ENCODE measurements around the gene KRTAP3-2. TPM values are rescaled to one million over a fixed set of nuclear protein-coding genes. Genes with fewer than 3 reads are reported as not detected.
"Not testable (repeated sequence)": the region's sequence is repeated elsewhere in the genome, so short reads cannot be mapped to it uniquely, and the experiment has no call there.

Gene KRTAP3-2
- not detected for total RNA-seq

- not testable (repeated sequence) for H3K4me1 Mint-ChIP-seq, H3K9me3 Mint-ChIP-seq, H3K36me3 Mint-ChIP-seq, H3K27ac Mint-ChIP-seq, DNase-seq, H3K4me3 Mint-ChIP-seq
- H3K27me3 Mint-ChIP-seq: peaks cover 36% of the 10 kb centered on the region
Observed at GRCh38 chr17:40999563-40999962, at the start of gene KRTAP3-2. TSS of gene KRTAP3-2 (minus strand) at chr17:40999906. CDS start at chr17:40999853, 53 bp downstream.

- Mint-ChIP-seq H3K27ac (no peak overlapping the region), H3K9me3 (peaks cover 1% of the 10 kb centered on the region), H3K4me3 (no peak overlapping the region), H3K4me1 (no peaks in the 10 kb centered on the region), H3K27me3 (peaks cover 32% of the 10 kb centered on the region), H3K36me3 (no peaks in the 10 kb centered on the region)
- no peak for DNase-seq
Observed at GRCh38 chr17:41049110-41049509, 49.4 kb upstream of the KRTAP3-2 start.

GRCh38 chr17:41048441-41048840 is 48.7 kb upstream of the KRTAP3-2 start:
- no peak overlapping the region for H3K27ac Mint-ChIP-seq
- H3K4me1 Mint-ChIP-seq: peaks cover 2% of the 10 kb centered on the region
- peaks cover 5% of the 10 kb centered on the region for H3K9me3 Mint-ChIP-seq
- H3K27me3 Mint-ChIP-seq: peaks cover 32% of the 10 kb centered on the region
- DNase-seq: no peak
- no peak overlapping the region for H3K4me3 Mint-ChIP-seq
- peaks cover 2% of the 10 kb centered on the region for H3K36me3 Mint-ChIP-seq

GRCh38 chr17:41046735-41047465 is 47.2 kb upstream of the KRTAP3-2 start, which contains the start of gene KRTAP2-1:
TSS of gene KRTAP2-1 (minus strand) at chr17:41047316. CDS start at chr17:41047267, 49 bp downstream.
- not testable (repeated sequence) for H3K36me3 Mint-ChIP-seq

GRCh38 chr17:41042953-41043352 is 43.2 kb upstream of the KRTAP3-2 start:
- H3K27me3 Mint-ChIP-seq: peaks cover 18% of the 10 kb centered on the region
- H3K36me3 Mint-ChIP-seq: peaks cover 3% of the 10 kb centered on the region
- peaks cover 6% of the 10 kb centered on the region for H3K9me3 Mint-ChIP-seq
- no peak for DNase-seq
- H3K27ac Mint-ChIP-seq: no peak overlapping the region
- peaks cover 2% of the 10 kb centered on the region for H3K4me1 Mint-ChIP-seq
- H3K4me3 Mint-ChIP-seq: no peak overlapping the region

More at GRCh38 chr17:41046735-41047465, 47.2 kb upstream of the KRTAP3-2 start, which contains the start of gene KRTAP2-1:
- DNase-seq, H3K9me3 Mint-ChIP-seq, H3K4me1 Mint-ChIP-seq, H3K4me3 Mint-ChIP-seq, H3K27ac Mint-ChIP-seq: not testable (repeated sequence)
- H3K27me3 Mint-ChIP-seq: peaks cover 32% of the 10 kb centered on the region

GRCh38 chr17:41040783-41041571 is 41.3 kb upstream of the KRTAP3-2 start, which contains the start of gene KRTAP1-1:
TSS of gene KRTAP1-1 (minus strand) at chr17:41041450. CDS start at chr17:41041397, 53 bp downstream.
- H3K4me1 Mint-ChIP-seq, H3K27ac Mint-ChIP-seq, H3K9me3 Mint-ChIP-seq, H3K27me3 Mint-ChIP-seq, H3K36me3 Mint-ChIP-seq, DNase-seq, H3K4me3 Mint-ChIP-seq: not testable (repeated sequence)

GRCh38 chr17:41037853-41038350 is 38.2 kb upstream of the KRTAP3-2 start:
- no peak overlapping the region for H3K4me3 Mint-ChIP-seq
- H3K36me3 Mint-ChIP-seq: no peaks in the 10 kb centered on the region
- H3K27ac Mint-ChIP-seq: no peak overlapping the region
- H3K27me3 Mint-ChIP-seq: peaks cover 3% of the 10 kb centered on the region
- no peak for DNase-seq
- H3K4me1 Mint-ChIP-seq: no peaks in the 10 kb centered on the region
- H3K9me3 Mint-ChIP-seq: no peaks in the 10 kb centered on the region

GRCh38 chr17:41034346-41034935 is 34.7 kb upstream of the KRTAP3-2 start, which contains the start of gene KRTAP1-3:
TSS of gene KRTAP1-3 (minus strand) at chr17:41034874. CDS start at chr17:41034821, 53 bp downstream.
- not testable (repeated sequence) for H3K36me3 Mint-ChIP-seq, H3K27ac Mint-ChIP-seq, DNase-seq, H3K27me3 Mint-ChIP-seq, H3K4me3 Mint-ChIP-seq, H3K9me3 Mint-ChIP-seq, H3K4me1 Mint-ChIP-seq

- Mint-ChIP-seq H3K4me3 (no peak within 1 kb of the TSS), H3K9me3 (no peaks in the 10 kb centered on the region), H3K36me3 (no peaks in the 10 kb centered on the region), H3K27me3 (peaks cover 5% of the 10 kb centered on the region), H3K27ac (no peak within 1 kb of the TSS), H3K4me1 (no peaks in the 10 kb centered on the region)
- DNase-seq: no peak
Observed at GRCh38 chr17:41029633-41030245, 30.0 kb upstream of the KRTAP3-2 start, which contains the start of gene KRTAP1-4. TSS of gene KRTAP1-4 (minus strand) at chr17:41030195. CDS start at chr17:41030078, 117 bp downstream.

- no peak for DNase-seq
- H3K27ac Mint-ChIP-seq: no peak within 1 kb of the TSS
- H3K27me3 Mint-ChIP-seq: peaks cover 5% of the 10 kb centered on the region
- no peaks in the 10 kb centered on the region for H3K9me3 Mint-ChIP-seq
- no peaks in the 10 kb centered on the region for H3K36me3 Mint-ChIP-seq
- H3K4me3 Mint-ChIP-seq: no peak within 1 kb of the TSS
- no peaks in the 10 kb centered on the region for H3K4me1 Mint-ChIP-seq
Observed at GRCh38 chr17:41026715-41027471, 27.2 kb upstream of the KRTAP3-2 start, which contains the start of gene KRTAP1-5. TSS of gene KRTAP1-5 (minus strand) at chr17:41027208. CDS start at chr17:41027155, 53 bp downstream.

- Mint-ChIP-seq H3K36me3 (no peaks in the 10 kb centered on the region), H3K27me3 (no peaks in the 10 kb centered on the region), H3K4me3 (no peak overlapping the region), H3K27ac (no peak overlapping the region), H3K4me1 (no peaks in the 10 kb centered on the region), H3K9me3 (no peaks in the 10 kb centered on the region)
- no peak for DNase-seq
Observed at GRCh38 chr17:41024697-41025096, 25.0 kb upstream of the KRTAP3-2 start.

- no peak for DNase-seq
- Mint-ChIP-seq H3K9me3 (no peaks in the 10 kb centered on the region), H3K27me3 (peaks cover 5% of the 10 kb centered on the region), H3K36me3 (no peaks in the 10 kb centered on the region), H3K27ac (no peak overlapping the region), H3K4me1 (no peaks in the 10 kb centered on the region), H3K4me3 (no peak overlapping the region)
Observed at GRCh38 chr17:41020336-41020735, 20.6 kb upstream of the KRTAP3-2 start.

GRCh38 chr17:41019415-41019814 is 19.7 kb upstream of the KRTAP3-2 start:
- H3K27me3 Mint-ChIP-seq: peaks cover 5% of the 10 kb centered on the region
- H3K36me3 Mint-ChIP-seq: no peaks in the 10 kb centered on the region
- H3K27ac Mint-ChIP-seq: no peak overlapping the region

GRCh38 chr17:41018541-41018940 is 18.8 kb upstream of the KRTAP3-2 start:
- Mint-ChIP-seq H3K4me3 (no peak overlapping the region), H3K9me3 (no peaks in the 10 kb centered on the region), H3K36me3 (no peaks in the 10 kb centered on the region), H3K27ac (no peak overlapping the region), H3K27me3 (peaks cover 5% of the 10 kb centered on the region), H3K4me1 (no peaks in the 10 kb centered on the region)
- DNase-seq: no peak

More at GRCh38 chr17:41019415-41019814, 19.7 kb upstream of the KRTAP3-2 start:
- no peaks in the 10 kb centered on the region for H3K9me3 Mint-ChIP-seq
- no peaks in the 10 kb centered on the region for H3K4me1 Mint-ChIP-seq
- H3K4me3 Mint-ChIP-seq: no peak overlapping the region
- no peak for DNase-seq
